ENCODE measurements around the gene ASCC3.

DNA sequence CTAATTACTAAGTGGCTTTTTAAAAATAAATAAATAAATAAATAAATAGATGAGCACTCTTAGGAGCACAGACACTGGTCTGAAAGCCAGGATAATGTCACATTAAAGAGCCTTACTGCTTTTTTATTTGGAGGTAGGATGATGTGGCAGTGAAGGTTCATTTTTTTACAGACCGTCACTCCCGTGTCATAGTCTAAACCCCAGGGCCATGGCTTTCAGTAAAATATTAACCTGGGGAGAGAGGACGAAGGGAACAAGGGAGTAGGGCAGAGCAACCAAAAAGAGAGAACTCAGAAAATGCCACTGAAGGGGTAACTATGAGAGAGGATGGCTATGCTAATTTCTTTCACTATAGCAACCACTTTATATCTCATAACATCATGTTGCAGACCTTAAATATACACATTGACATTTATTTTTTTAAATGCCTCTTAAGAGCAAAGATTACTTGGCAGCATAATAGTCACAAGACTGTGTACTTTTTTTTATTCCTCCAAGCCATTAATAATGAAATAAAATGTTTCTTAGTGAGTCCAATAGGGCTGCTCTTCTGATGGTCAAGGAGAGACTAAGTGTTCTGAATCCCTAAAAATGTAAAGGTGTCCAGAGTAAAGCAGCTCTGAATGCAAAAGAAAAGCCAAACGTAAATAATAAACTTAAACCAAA, 315.6 kb downstream of the ASCC3 start:
- TF ChIP-seq RFX5 (IDR thresholded peaks at IDR 0.05; ENCODE audit: low read depth, low read length) (no peak), POLR2A (IDR thresholded peaks at IDR 0.05; ENCODE audit: low read depth, low read length) (no peak), MXI1 (IDR thresholded peaks at IDR 0.05; ENCODE audit: borderline replicate concordance, low read depth, low read length) (no peak), CEBPB (IDR thresholded peaks at IDR 0.05; ENCODE audit: low read depth, low read length) (no peak), RCOR1 (IDR thresholded peaks at IDR 0.05; ENCODE audit: insufficient replicate concordance, low read length) (no peak), RAD21 (IDR thresholded peaks at IDR 0.05; ENCODE audit: low read length) (no peak), SMC3 (IDR thresholded peaks at IDR 0.05; ENCODE audit: low read depth, low read length) (no peak), NFE2L2 (IDR thresholded peaks at IDR 0.05; ENCODE audit: low read depth, low read length) (no peak), BHLHE40 (IDR thresholded peaks at IDR 0.05; ENCODE audit: low read depth, low read length) (no peak), MAZ (IDR thresholded peaks at IDR 0.05; ENCODE audit: borderline replicate concordance, low read depth, low read length) (no peak)
- TF ChIP-seq, protein P1, sequence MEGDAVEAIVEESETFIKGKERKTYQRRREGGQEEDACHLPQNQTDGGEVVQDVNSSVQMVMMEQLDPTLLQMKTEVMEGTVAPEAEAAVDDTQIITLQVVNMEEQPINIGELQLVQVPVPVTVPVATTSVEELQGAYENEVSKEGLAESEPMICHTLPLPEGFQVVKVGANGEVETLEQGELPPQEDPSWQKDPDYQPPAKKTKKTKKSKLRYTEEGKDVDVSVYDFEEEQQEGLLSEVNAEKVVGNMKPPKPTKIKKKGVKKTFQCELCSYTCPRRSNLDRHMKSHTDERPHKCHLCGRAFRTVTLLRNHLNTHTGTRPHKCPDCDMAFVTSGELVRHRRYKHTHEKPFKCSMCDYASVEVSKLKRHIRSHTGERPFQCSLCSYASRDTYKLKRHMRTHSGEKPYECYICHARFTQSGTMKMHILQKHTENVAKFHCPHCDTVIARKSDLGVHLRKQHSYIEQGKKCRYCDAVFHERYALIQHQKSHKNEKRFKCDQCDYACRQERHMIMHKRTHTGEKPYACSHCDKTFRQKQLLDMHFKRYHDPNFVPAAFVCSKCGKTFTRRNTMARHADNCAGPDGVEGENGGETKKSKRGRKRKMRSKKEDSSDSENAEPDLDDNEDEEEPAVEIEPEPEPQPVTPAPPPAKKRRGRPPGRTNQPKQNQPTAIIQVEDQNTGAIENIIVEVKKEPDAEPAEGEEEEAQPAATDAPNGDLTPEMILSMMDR (conservative IDR thresholded peaks at IDR 0.05; ENCODE audit: low read depth, low read length) = no peak
- TF ChIP-seq, protein P2, sequence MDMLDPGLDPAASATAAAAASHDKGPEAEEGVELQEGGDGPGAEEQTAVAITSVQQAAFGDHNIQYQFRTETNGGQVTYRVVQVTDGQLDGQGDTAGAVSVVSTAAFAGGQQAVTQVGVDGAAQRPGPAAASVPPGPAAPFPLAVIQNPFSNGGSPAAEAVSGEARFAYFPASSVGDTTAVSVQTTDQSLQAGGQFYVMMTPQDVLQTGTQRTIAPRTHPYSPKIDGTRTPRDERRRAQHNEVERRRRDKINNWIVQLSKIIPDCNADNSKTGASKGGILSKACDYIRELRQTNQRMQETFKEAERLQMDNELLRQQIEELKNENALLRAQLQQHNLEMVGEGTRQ (IDR thresholded peaks at IDR 0.05; ENCODE audit: low read depth, low read length) = no peak
